Panc1 (cell line): Measurements from ENCODE around the gene MPC1. TPM values are rescaled to one million over a fixed set of nuclear protein-coding genes. Genes with fewer than 3 reads are reported as not detected.

Source experiments
- ATAC-seq: fragments of 200-7000 bp; cut with Tn5 transposase; 2 replicates; pipeline ENCODE4 v1.9.1; 2020; ENCODE audit warnings: mild to moderate bottlenecking, moderate library complexity
- BruUV-seq: library from RNA; stranded (reverse); fragments of 400-500 nt; replicated peaks from 2 replicates; lab custom pipeline; 2021; lab: Mats Ljungman, UMichigan
- CTCF ChIA-PET: fragments of 300-600 bp; sonication (Branson Sonifier 250); formaldehyde crosslinking; loops from one replicate; lab custom pipeline; 2022; ENCODE audit warnings: antibody characterized with exemption; lab: Charles Lee
- POLR2A ChIA-PET: fragments of 300-600 bp; sonication (Branson Sonifier 250); formaldehyde crosslinking; loops from one replicate; lab custom pipeline; 2022; ENCODE audit warnings: antibody characterized with exemption; lab: Charles Lee
- DNase-seq: peaks from one replicate; pipeline ENCODE4 v3.0.0-alpha.2; 2010; ENCODE audit warnings: low read depth, low spot score
- H3K27ac ChIP-seq: 2 replicates; pipeline ENCODE4 v1.5.1; 2011; ENCODE audit warnings: mild to moderate bottlenecking, low read length, inconsistent platforms
- H3K27me3 ChIP-seq: fragments of 200-500 bp; sonication (Bioruptor generic); 2 replicates; pipeline ENCODE4 v1.6.0; 2014; ENCODE audit warnings: low read length, inconsistent platforms; ENCODE audit not compliant: control insufficient read depth, insufficient read depth
- H3K36me3 ChIP-seq: fragments of 200-500 bp; sonication (Bioruptor generic); 2 replicates; pipeline ENCODE4 v1.5.1; 2014; ENCODE audit warnings: inconsistent platforms, mild to moderate bottlenecking, low read length, moderate library complexity; ENCODE audit not compliant: control insufficient read depth, insufficient read depth
- H3K4me1 ChIP-seq: 2 replicates; pipeline ENCODE4 v1.5.1; 2011; ENCODE audit warnings: inconsistent platforms, mild to moderate bottlenecking, low read length, moderate library complexity; ENCODE audit not compliant: control insufficient read depth, insufficient read depth
- H3K4me3 ChIP-seq, 2 experiments: 2 replicates each; pipeline ENCODE4 v1.5.1; 2011 to 2012; ENCODE audit warnings: low read depth in 2 of 2, low read length in 2 of 2, mild to moderate bottlenecking in 2 of 2, inconsistent platforms in 1 of 2, moderate library complexity in 1 of 2
- H3K9me3 ChIP-seq: fragments of 200-500 bp; sonication (Bioruptor generic); 2 replicates; pipeline ENCODE4 v1.5.1; 2014; ENCODE audit warnings: low read depth, mild to moderate bottlenecking, inconsistent platforms, low read length, moderate library complexity; ENCODE audit not compliant: control insufficient read depth, insufficient read depth
- CTCF ChIP-seq: fragments of 450-650 bp; IDR thresholded peaks from 2 replicates; pipeline ENCODE4 v1.5.1; 2017; ENCODE audit warnings: mild to moderate bottlenecking
- POLR2AphosphoS5 ChIP-seq: IDR thresholded peaks from 2 replicates; pipeline ENCODE4 v1.6.1; 2012; ENCODE audit warnings: mild to moderate bottlenecking, low read depth, low read length, moderate library complexity
- REST ChIP-seq, 2 experiments: IDR thresholded peaks; 2 replicates each; pipeline ENCODE4 v1.6.1; 2011 to 2012; ENCODE audit warnings: low read depth in 2 of 2, control low read depth in 1 of 2, low read length in 1 of 2, mild to moderate bottlenecking in 1 of 2, moderate library complexity in 1 of 2; ENCODE audit not compliant: insufficient read depth in 1 of 2
- SIN3A ChIP-seq: IDR thresholded peaks from 2 replicates; pipeline ENCODE4 v1.6.1; 2012; ENCODE audit warnings: low read depth, mild to moderate bottlenecking, low read length, moderate library complexity, borderline replicate concordance; ENCODE audit not compliant: insufficient read depth
- TCF7L2 ChIP-seq: IDR thresholded peaks from 2 replicates; pipeline ENCODE4 v1.6.1; 2011; ENCODE audit warnings: mild to moderate bottlenecking, low read depth, low read length, inconsistent platforms
- in situ Hi-C: cut with HindIII; loops from 2 replicates; pipeline ENCODE4 v1.10.0; 2016; ENCODE audit warnings: low sequenced_read_pairs, low pct_unique_long_range_greater_than_20kb
- intact Hi-C: fragments of 100-400 bp; cut with micrococcal nuclease; formaldehyde crosslinking; loops from one replicate; pipeline ENCODE4 v1.10.0; 2022; ENCODE audit not compliant: unreplicated experiment
- total RNA-seq: library from RNA; stranded (reverse); gene quantifications from one replicate; pipeline ENCODE4 v1.2.1, GENCODE V29; 2021; ENCODE audit not compliant: unreplicated experiment

MPC1 gene
- total RNA-seq, 1 experiment from 2014 or later: 7.0 TPM

GRCh38 chr6:166352923-166353322 is 29.8 kb downstream of the MPC1 start:
- TF ChIP-seq TCF7L2 (no peak), POLR2AphosphoS5 (no peak), CTCF (no peak), SIN3A (no peak), REST (IDR thresholded peaks at IDR 0.05; ENCODE audit: insufficient read depth in 1 of 2, low read depth in 2 of 2, low read length in 1 of 2) (no peak)
- ATAC-seq (no peak), DNase-seq (no peak)
- POLR2A ChIA-PET: no interaction called here
- Histone ChIP-seq H3K4me1 (no peaks in the 10 kb centered on the region), H3K27ac (no peak overlapping the region), H3K27me3 (peaks cover 8% of the 10 kb centered on the region; the same call in 1 of the 2 replicates), H3K9me3 (no peaks in the 10 kb centered on the region), H3K4me3 (no peak overlapping the region), H3K36me3 (no peaks in the 10 kb centered on the region)
- in situ Hi-C loops: no loop called here
- CTCF ChIA-PET: no interaction called here
- intact Hi-C loops: no loop called here
- BruUV-seq: no TSS peak

- no peaks in the 10 kb centered on the region for H3K9me3 ChIP-seq
- H3K4me3 ChIP-seq: no peak overlapping the region
- no peaks in the 10 kb centered on the region for H3K4me1 ChIP-seq
- in situ Hi-C loops: no loop called here
- intact Hi-C loops: no loop called here
- TF ChIP-seq POLR2AphosphoS5: no peak
- no peak for TF ChIP-seq TCF7L2
- TF ChIP-seq REST (IDR thresholded peaks at IDR 0.05; ENCODE audit: insufficient read depth in 1 of 2, low read depth in 2 of 2, low read length in 1 of 2): no peak
- TF ChIP-seq CTCF: no peak
- TF ChIP-seq SIN3A: no peak
- no TSS peak for BruUV-seq
- H3K27ac ChIP-seq: no peak overlapping the region
- no peak for DNase-seq
- POLR2A ChIA-PET: no interaction called here
- H3K36me3 ChIP-seq: no peaks in the 10 kb centered on the region
- CTCF ChIA-PET: no interaction called here
- peaks cover 8% of the 10 kb centered on the region; the same call in 1 of the 2 replicates for H3K27me3 ChIP-seq
- no peak for ATAC-seq
These were observed 30.9 kb downstream of the MPC1 start for GRCh38 chr6:166351715-166352285.
